AG10803 (cell line): ENCODE results near the gene OSBPL2.

ENCODE experiments used
- DNase-seq: peaks from one replicate; pipeline ENCODE4 v3.0.0; 2010; ENCODE audit warnings: low read depth
- H3K4me3 ChIP-seq: 2 replicates; pipeline ENCODE4 v1.5.1; 2011; ENCODE audit warnings: mild to moderate bottlenecking, low read length, control low read depth
- TF ChIP-seq, protein P1 (sequence below): conservative IDR thresholded peaks from 2 replicates; pipeline ENCODE4 v1.5.1; 2011; ENCODE audit warnings: mild to moderate bottlenecking, low read length, control low read depth, inconsistent platforms

Gene OSBPL2

DNA sequence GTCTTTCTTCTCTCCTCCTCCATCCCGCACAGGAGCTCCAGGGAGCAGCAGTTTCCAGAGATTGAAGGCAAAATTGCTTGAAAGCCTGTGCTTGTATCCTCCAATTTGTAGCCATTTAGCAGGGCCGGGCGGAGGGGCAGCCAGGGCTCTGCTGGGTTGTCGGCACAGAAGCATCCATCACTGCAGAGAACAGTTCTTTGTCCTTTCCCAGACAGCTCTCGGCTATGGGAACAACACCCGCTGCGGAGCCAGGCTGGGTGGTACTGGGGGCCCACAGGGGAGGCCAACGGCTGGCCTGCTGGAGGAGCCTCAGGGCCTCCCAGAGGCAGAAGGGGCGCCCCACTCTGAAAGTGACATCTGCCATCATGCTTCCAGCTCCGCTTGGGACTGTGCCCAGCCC is 26.0 kb upstream of the OSBPL2 start:
- TF ChIP-seq, protein P1, sequence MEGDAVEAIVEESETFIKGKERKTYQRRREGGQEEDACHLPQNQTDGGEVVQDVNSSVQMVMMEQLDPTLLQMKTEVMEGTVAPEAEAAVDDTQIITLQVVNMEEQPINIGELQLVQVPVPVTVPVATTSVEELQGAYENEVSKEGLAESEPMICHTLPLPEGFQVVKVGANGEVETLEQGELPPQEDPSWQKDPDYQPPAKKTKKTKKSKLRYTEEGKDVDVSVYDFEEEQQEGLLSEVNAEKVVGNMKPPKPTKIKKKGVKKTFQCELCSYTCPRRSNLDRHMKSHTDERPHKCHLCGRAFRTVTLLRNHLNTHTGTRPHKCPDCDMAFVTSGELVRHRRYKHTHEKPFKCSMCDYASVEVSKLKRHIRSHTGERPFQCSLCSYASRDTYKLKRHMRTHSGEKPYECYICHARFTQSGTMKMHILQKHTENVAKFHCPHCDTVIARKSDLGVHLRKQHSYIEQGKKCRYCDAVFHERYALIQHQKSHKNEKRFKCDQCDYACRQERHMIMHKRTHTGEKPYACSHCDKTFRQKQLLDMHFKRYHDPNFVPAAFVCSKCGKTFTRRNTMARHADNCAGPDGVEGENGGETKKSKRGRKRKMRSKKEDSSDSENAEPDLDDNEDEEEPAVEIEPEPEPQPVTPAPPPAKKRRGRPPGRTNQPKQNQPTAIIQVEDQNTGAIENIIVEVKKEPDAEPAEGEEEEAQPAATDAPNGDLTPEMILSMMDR = no peak
- H3K4me3 ChIP-seq = no peak overlapping the region
- DNase-seq = no peak

DNA sequence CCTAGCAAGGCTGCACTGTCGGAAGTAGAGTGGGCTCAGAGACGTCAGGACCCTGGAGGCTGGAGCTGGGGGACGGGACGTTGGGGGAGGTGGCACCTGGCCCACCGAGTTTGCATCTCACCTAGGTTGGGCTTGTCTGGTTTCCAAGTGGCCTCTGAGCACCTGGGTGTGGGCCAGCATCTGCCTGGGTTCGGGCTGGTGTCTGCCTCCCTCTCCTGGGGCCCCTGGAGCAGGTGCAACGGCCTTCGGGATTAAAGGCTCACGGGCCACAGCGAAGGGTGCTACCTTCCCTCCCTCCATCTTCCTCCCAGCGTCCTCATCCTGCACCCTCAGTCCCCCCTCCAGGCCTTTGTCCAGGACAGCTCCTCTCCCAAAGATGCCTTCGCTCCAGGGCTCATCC is 24.3 kb upstream of the OSBPL2 start:
- no peak overlapping the region for H3K4me3 ChIP-seq
- TF ChIP-seq, protein P1 = no peak
- no peak for DNase-seq

DNA sequence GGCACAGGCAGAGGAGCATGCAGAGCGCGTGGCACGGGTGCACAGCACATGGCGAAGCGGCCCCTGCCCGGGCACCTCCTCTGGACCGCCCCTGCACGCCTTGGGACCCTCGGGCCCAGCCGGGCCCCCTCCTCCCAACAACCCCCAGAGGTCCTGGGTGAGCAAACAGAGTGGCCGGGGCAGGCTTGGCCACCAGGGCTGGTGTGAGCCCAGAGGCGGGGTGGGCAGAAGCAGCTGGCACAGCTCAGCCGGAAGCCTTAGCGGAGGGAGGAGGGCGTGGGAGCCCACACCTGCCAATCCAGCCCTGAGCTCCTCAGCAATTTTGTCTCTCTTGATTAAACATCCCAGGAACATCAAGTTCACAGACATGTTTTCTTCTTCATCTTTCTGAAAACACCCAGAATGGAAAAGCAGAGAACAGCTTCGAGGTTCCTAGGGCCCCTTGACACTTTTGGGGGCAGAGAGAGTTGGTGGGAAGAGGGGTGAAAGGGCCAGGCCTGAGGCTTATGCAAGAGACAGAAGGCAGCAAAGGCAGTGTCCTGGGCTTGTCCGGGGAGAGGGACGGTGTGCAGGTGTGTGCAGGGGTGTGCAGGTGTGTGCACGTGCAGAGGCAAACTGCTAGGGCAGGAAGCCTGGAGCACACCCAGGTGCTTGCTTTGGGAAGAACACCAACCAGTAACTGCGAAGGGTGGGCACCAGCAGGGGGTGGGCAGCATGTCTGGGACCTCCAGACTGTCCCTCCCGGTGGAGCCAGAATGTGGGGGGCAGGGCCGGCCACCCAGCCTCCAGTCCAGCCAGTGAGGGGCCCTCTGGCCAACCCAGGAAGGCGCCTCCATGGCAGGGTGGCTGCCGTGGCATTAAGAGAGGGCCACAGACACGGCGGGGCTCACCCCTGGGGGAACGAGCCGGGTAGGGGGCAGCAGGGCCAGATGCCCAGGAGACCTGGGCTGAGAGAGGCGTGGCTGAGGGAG is 23.0 kb upstream of the OSBPL2 start:
- H3K4me3 ChIP-seq = no peak overlapping the region
- DNase-seq = no peak
- TF ChIP-seq, protein P1 = no peak

DNA sequence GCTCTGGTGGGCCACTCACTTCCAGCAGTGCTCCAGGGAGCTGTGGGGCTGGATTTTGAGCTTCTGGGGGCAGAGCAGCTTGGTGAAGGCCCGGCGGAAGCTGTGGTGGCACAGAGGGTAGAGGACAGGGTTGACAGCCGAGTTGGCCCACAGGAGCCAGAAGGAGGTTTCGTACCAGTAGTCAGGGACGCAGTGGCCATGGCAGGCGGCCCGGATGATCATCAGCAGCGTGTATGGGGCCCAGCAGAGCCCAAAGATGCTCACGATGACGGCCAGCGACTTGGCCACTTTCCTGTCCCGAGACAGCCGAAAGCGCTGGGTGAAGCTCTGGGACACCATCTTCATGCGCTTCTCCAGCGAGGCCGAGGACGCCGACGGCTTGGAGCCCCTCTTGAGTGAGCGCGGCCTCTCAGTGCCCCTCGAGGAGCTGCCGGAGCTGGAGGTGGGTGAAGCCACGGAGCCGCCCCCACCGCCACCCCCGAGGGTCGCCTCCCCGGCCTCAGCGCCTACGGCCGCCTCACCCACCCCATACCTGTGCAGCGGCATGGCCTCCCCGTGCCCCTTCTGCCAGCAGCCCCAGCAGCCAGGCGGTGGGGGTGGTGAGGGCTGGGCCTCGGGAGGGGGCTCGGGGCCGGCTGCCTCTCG is 22.2 kb upstream of the OSBPL2 start:
- TF ChIP-seq, protein P1 = no peak
- H3K4me3 ChIP-seq = no peak overlapping the region
- DNase-seq = no peak

DNA sequence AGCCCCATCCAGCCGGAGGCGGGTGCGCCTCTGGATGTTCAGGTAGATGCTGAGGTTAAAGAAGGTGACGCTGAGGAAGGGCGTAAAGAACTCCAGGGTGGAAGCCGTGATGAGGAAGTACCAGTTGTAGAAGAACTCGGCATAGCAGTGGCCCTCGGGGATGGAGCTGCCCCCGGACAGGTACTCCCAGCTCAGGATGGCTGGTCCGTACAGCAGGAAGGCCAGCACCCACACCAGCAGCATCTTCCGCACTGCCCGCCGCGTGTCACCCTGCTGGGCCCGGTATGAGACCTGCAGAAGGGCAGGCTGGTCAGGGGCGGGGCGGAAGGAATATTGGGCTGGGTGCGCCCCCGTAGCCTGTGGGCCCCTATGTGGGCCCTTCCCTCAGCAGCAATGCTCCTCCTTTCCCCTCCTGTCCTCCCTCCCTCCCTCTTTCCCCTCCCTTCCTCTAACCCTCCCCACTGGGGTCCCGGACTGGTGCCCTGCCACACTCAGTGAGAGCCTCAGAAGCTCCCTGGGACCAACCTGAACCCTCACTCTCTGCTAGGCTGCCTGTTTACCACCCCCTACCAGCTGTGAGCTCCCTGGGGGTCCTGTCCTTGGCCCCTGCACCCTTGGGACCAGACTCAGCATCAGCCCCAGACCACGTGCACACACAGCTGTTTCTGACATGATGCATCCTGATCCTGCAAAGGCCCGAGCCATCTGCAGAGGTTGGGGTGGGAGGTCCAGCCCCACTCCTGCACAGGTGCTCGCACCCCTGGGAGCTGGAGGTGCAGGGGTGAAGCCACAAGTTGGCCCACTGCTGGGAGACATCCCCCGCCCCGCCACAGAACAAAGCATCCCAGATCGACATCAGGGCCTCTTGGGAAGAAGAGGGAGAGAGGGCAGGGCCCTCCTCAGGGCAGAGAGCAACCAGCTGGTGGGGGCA is 21.4 kb upstream of the OSBPL2 start:
- DNase-seq = no peak
- H3K4me3 ChIP-seq = no peak overlapping the region
- TF ChIP-seq, protein P1 = no peak

DNA sequence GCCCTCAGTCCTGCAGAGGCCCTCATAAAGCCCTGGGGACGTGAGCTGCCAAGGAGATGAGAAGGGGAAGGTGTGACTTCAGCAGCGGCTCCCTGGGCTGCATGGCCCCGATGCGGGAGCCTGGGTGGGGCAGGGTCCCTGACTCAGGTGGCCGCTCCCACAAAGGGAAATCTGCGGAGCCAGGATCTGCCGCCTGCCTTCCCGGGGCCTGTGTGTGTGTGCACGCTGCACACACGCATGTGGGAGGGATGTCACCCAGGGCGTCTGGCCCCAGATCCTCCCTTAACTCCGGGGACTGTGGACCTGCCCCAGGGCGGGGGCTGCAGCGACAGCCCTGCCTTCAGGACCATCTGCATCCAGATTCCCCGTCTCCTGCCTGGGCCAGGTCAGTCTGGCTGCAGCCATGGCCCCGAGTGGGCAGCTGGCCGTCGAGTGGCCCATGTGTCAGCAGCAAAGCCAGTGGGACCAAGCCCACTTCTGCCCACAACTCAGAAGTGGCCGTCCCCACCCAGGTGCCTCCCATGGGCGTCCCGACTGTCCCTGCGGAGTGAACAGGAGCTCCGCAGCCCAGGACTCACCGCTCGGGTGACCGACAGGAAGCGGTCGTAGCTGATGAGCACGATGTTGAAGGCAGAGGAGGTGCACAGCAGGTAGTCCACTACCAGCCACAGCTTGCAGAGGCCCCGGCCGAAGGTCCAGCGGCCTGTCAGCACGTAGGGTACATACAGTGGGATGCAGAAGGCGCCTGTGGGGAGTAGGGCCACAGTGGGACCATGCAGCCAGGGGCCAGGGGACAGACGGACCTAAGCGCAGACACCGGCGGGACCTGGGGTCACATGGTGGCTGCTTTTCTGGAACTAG is 20.2 kb upstream of the OSBPL2 start:
- no peak overlapping the region for H3K4me3 ChIP-seq

More for the DNA sequence above, 20.2 kb upstream of the OSBPL2 start:
- TF ChIP-seq, protein P1 = no peak
- no peak for DNase-seq
